K562 (cell line): ENCODE results near the gene EN2. TPM values are rescaled to one million over a fixed set of nuclear protein-coding genes. Genes with fewer than 3 reads are reported as not detected.

Source experiments
- ATAC-seq: fragments of 200-7000 bp; cut with Tn5 transposase; 3 replicates; pipeline ENCODE4 v1.9.1; 2020; ENCODE audit warnings: moderate library complexity
- BruUV-seq: library from RNA; stranded (reverse); fragments of 400-500 nt; replicated peaks from 2 replicates; lab custom pipeline; 2021; lab: Mats Ljungman, UMichigan
- CTCF ChIA-PET: fragments of 300-600 bp; formaldehyde crosslinking; extraction: SDS; loops from one replicate; lab custom pipeline; 2021; ENCODE audit warnings: low intra/inter-chr PET ratio; lab: Yijun Ruan, JAX
- POLR2A ChIA-PET: fragments of 300-600, 350-650 bp; sonication (Branson Sonifier 250); formaldehyde crosslinking; extraction: SDS; loops from one replicate; lab custom pipeline; 2021; ENCODE audit warnings: antibody characterized with exemption, inconsistent platforms; lab: Yijun Ruan, JAX
- DNase-seq, 4 experiments: peaks; one replicate each; pipeline versions ENCODE4 v3.0.0 to v3.0.0-alpha.2; 2011 to 2018; ENCODE audit warnings: low spot score in 3 of 4, mixed read lengths in 3 of 4; ENCODE audit errors: extremely low read depth in 1 of 4
- FAIRE-seq: peaks from 2 replicates; lab custom pipeline; 2011; peaks lifted over from hg19 to GRCh38; lab: Jason Lieb, UNC
- H2AFZ ChIP-seq: 2 replicates; pipeline ENCODE4 v1.6.0; 2011; ENCODE audit warnings: low read depth, low read length, control low read depth, inconsistent platforms
- H3K27ac ChIP-seq: fragments of 200-600 bp; 3 replicates; pipeline ENCODE4 v1.8.0; 2011; ENCODE audit warnings: low read depth, mild to moderate bottlenecking, control low read depth, inconsistent platforms, low read length, moderate library complexity, mixed read lengths; ENCODE audit errors: extremely low read depth
- H3K27me3 ChIP-seq, 2 experiments: fragments of 300-600 bp in 1 of 2; 2 replicates in 1 of 2; 3 replicates in 1 of 2; pipeline versions ENCODE4 v1.6.0 to v1.8.0; 2011; ENCODE audit warnings: inconsistent platforms in 2 of 2, low read length in 2 of 2, mild to moderate bottlenecking in 1 of 2, mixed read lengths in 1 of 2, moderate library complexity in 1 of 2; ENCODE audit not compliant: control insufficient read depth in 2 of 2, insufficient read depth in 2 of 2
- H3K36me3 ChIP-seq: fragments of 300-600 bp; 3 replicates; pipeline ENCODE4 v1.8.0; 2011; ENCODE audit warnings: mild to moderate bottlenecking, low read length, inconsistent platforms; ENCODE audit not compliant: control insufficient read depth, insufficient read depth
- H3K4me1 ChIP-seq, 2 experiments: fragments of 200-600 bp in 1 of 2; replicated peaks in 1 of 2; 2 replicates in 1 of 2; 3 replicates in 1 of 2; pipeline versions ENCODE4 v1.5.1 to v1.8.0; 2011; ENCODE audit warnings: inconsistent platforms in 2 of 2, low read length in 2 of 2, mild to moderate bottlenecking in 1 of 2, mixed read lengths in 1 of 2, moderate library complexity in 1 of 2; ENCODE audit not compliant: control insufficient read depth in 2 of 2, insufficient read depth in 2 of 2
- H3K4me2 ChIP-seq: 2 replicates; pipeline ENCODE4 v1.6.1; 2011; ENCODE audit warnings: low read length, control low read depth, inconsistent platforms, mixed read lengths; ENCODE audit not compliant: insufficient read depth
- H3K4me3 ChIP-seq: fragments of 200-600 bp; sonication (generic), shearing (Covaris generic); 2 replicates; pipeline ENCODE4 v1.5.1; 2016; ENCODE audit warnings: control low read depth, inconsistent platforms
- H3K79me2 ChIP-seq: fragments of 200-600 bp; 3 replicates; pipeline ENCODE4 v1.8.0; 2011; ENCODE audit warnings: low read length, inconsistent platforms; ENCODE audit not compliant: control insufficient read depth, insufficient read depth
- H3K9ac ChIP-seq, 2 experiments: 2 replicates each; pipeline versions ENCODE4 v1.6.0 to v1.6.1; 2011; ENCODE audit warnings: low read depth in 2 of 2, low read length in 2 of 2, control low read depth in 1 of 2, inconsistent platforms in 1 of 2, mild to moderate bottlenecking in 1 of 2, mixed read lengths in 1 of 2; ENCODE audit not compliant: insufficient read depth in 1 of 2
- H3K9me1 ChIP-seq: one replicate; pipeline ENCODE4 v1.6.0; 2011; ENCODE audit warnings: inconsistent platforms, mild to moderate bottlenecking, low read length, moderate library complexity; ENCODE audit not compliant: control insufficient read depth, insufficient read depth
- H3K9me3 ChIP-seq: replicated peaks from 2 replicates; pipeline ENCODE4 v1.5.1; 2011; ENCODE audit warnings: low read depth, low read length, inconsistent platforms; ENCODE audit not compliant: control insufficient read depth, insufficient read depth
- H4K20me1 ChIP-seq: replicated peaks from 2 replicates; pipeline ENCODE4 v1.6.1; 2011; ENCODE audit warnings: low read length, inconsistent platforms, mixed read lengths; ENCODE audit not compliant: control insufficient read depth, insufficient read depth
- ADNP ChIP-seq: fragments of 200-800 bp; sonication (Bioruptor generic); IDR thresholded peaks from 2 replicates; pipeline ENCODE4 v1.6.1; 2016; ENCODE audit warnings: missing genetic modification characterization, missing compliant biosample characterization
- ARNT ChIP-seq, 2 experiments: fragments of 450-650 bp; IDR thresholded peaks; 2 replicates each; pipeline ENCODE4 v1.6.1; 2016; ENCODE audit warnings: mild to moderate bottlenecking in 1 of 2
- FOXM1 ChIP-seq, 2 experiments: fragments of 450-650 bp in 1 of 2; sonication (generic) in 1 of 2; formaldehyde crosslinking in 1 of 2; IDR thresholded peaks; 2 replicates each; pipeline versions ENCODE4 v1.6.1 to v1.9.0; 2017 to 2022; ENCODE audit warnings: low read depth in 2 of 2, mild to moderate bottlenecking in 2 of 2, missing genetic modification reagents in 1 of 2, moderate library complexity in 1 of 2
- GABPA ChIP-seq: fragments of 200-800 bp; sonication (Bioruptor generic); conservative IDR thresholded peaks from 2 replicates; pipeline ENCODE4 v1.6.1; 2016; ENCODE audit warnings: low read depth, missing genetic modification characterization, missing compliant biosample characterization
- NFXL1 ChIP-seq: fragments of 450-650 bp; formaldehyde crosslinking; IDR thresholded peaks from 2 replicates; pipeline ENCODE4 v1.4.0; 2021; ENCODE audit warnings: mild to moderate bottlenecking
- SMAD4 ChIP-seq: fragments of 250-450 bp; sonication (Bioruptor Pico); conservative IDR thresholded peaks from 2 replicates; pipeline ENCODE4 v1.8.0; 2021; ENCODE audit warnings: inconsistent platforms, mild to moderate bottlenecking, moderate library complexity
- SMC3 ChIP-seq: conservative IDR thresholded peaks from 2 replicates; pipeline ENCODE4 v1.6.1; 2011; ENCODE audit warnings: low read depth, low read length, improper control_type of control experiment; ENCODE audit not compliant: insufficient read depth
- TAF15 ChIP-seq: fragments of 200-400 bp; formaldehyde crosslinking; IDR thresholded peaks from 2 replicates; pipeline ENCODE4 v1.6.1; 2017; ENCODE audit warnings: mild to moderate bottlenecking, low read depth, low read length, moderate library complexity
- TFAP4 ChIP-seq: sonication (generic); formaldehyde crosslinking; IDR thresholded peaks from 2 replicates; pipeline ENCODE4 v1.8.0; 2022; ENCODE audit warnings: missing genetic modification reagents, mild to moderate bottlenecking, moderate library complexity, borderline replicate concordance
- TRIM25 ChIP-seq: fragments of 450-650 bp; IDR thresholded peaks from 2 replicates; pipeline ENCODE4 v1.7.0; 2016; ENCODE audit warnings: borderline replicate concordance
- XRCC4 ChIP-seq: IDR thresholded peaks from one replicate; pipeline ENCODE4 v1.6.1; 2011; ENCODE audit not compliant: insufficient read depth, insufficient read length; ENCODE audit errors: extremely low read depth
- XRCC5 ChIP-seq: fragments of 200-400 bp; formaldehyde crosslinking; IDR thresholded peaks from 2 replicates; pipeline ENCODE4 v1.6.1; 2017; ENCODE audit warnings: low read depth, mild to moderate bottlenecking, low read length
- YY1 ChIP-seq, 3 experiments: IDR thresholded peaks; 2 replicates each; pipeline ENCODE4 v1.6.1; 2011; ENCODE audit warnings: low read length in 2 of 3, mild to moderate bottlenecking in 2 of 3, moderate library complexity in 2 of 3, borderline replicate concordance in 1 of 3, control low read depth in 1 of 3, low read depth in 1 of 3; ENCODE audit not compliant: insufficient read depth in 3 of 3, insufficient replicate concordance in 2 of 3, control insufficient read depth in 1 of 3, insufficient read length in 1 of 3; ENCODE audit errors: extremely low read depth in 1 of 3
- ZNF12 ChIP-seq: sonication (generic); formaldehyde crosslinking; IDR thresholded peaks from 2 replicates; pipeline ENCODE4 v1.4.0; 2020; ENCODE audit warnings: mild to moderate bottlenecking, missing genetic modification reagents
- ZNF133 ChIP-seq: fragments of 250-450 bp; sonication (Bioruptor Pico); IDR thresholded peaks from 2 replicates; pipeline ENCODE4 v1.4.0; 2020; ENCODE audit warnings: mild to moderate bottlenecking
- ZNF140 ChIP-seq: fragments of 250-450 bp; sonication (Bioruptor Pico); IDR thresholded peaks from 2 replicates; pipeline ENCODE4 v1.8.0; 2021; ENCODE audit warnings: moderate library complexity, mild to moderate bottlenecking, inconsistent platforms
- ZNF217 ChIP-seq: sonication (generic); formaldehyde crosslinking; IDR thresholded peaks from 2 replicates; pipeline ENCODE4 v1.8.0; 2022; ENCODE audit warnings: mild to moderate bottlenecking, missing genetic modification reagents
- ZNF57 ChIP-seq: fragments of 450-650 bp; formaldehyde crosslinking; IDR thresholded peaks from 2 replicates; pipeline ENCODE4 v1.4.0; 2020; ENCODE audit warnings: mild to moderate bottlenecking, moderate library complexity
- ZNF699 ChIP-seq: fragments of 250-450 bp; sonication (Bioruptor Pico); IDR thresholded peaks from 2 replicates; pipeline ENCODE4 v1.8.0; 2021; ENCODE audit warnings: mild to moderate bottlenecking, moderate library complexity; ENCODE audit not compliant: insufficient replicate concordance
- WGBS: fragments of 100-300 bp; shearing (Covaris generic); methylation state at CpG from one replicate; pipeline ENCODE4 v1.1.6; 2016; ENCODE audit warnings: low coverage, mixed read lengths; ENCODE audit not compliant: insufficient coverage; ENCODE audit errors: missing lambda C conversion rate; 5-methylcytosine and 5-hydroxymethylcytosine counted together
- in situ Hi-C: fragments of 300-500 bp; cut with MboI; formaldehyde crosslinking; loops from 4 replicates; pipeline ENCODE4 v1.15.0; 2018; ENCODE audit warnings: inconsistent platforms, mixed read lengths
- intact Hi-C: fragments of 100-400 bp; cut with micrococcal nuclease; formaldehyde crosslinking; loops from 2 replicates; pipeline ENCODE4 v1.14.2; 2022
- polyA plus RNA-seq, 8 experiments: library from polyadenylated mRNA; depleted of rRNA in 4 of 8; stranded (reverse) in 5 of 8; unstranded in 3 of 8; fragments of >200 nt; fragmentation: Nextera tagmentation in 2 of 8; fragmentation: Illumina TruSeq in 1 of 8; extraction: Ambion mirVana in 2 of 8; extraction: Trizol in 1 of 8; gene quantifications; 2 replicates each; pipeline versions ENCODE4 v1.2.1 to v1.2.3, GENCODE V29; 2011 to 2014; ENCODE audit warnings: inconsistent platforms in 1 of 8, missing spikeins in 1 of 8
- total RNA-seq, 7 experiments: library from RNA; depleted of rRNA in 6 of 7; stranded (reverse); fragments of >200 nt in 6 of 7; fragmentation: Illumina TruSeq in 2 of 7; extraction: Trizol in 2 of 7; gene quantifications; 2 replicates each; pipeline versions ENCODE4 v1.2.1 to v1.2.3, GENCODE V29; 2011 to 2021; ENCODE audit warnings: low replicate concordance in 1 of 7

EN2 gene
- total and polyA plus RNA-seq, 9 of the 15 experiments (the other 6 are each of a cell fraction or from before 2014, with no cell fraction given): 0.04 TPM; not detected in 7

DNA sequence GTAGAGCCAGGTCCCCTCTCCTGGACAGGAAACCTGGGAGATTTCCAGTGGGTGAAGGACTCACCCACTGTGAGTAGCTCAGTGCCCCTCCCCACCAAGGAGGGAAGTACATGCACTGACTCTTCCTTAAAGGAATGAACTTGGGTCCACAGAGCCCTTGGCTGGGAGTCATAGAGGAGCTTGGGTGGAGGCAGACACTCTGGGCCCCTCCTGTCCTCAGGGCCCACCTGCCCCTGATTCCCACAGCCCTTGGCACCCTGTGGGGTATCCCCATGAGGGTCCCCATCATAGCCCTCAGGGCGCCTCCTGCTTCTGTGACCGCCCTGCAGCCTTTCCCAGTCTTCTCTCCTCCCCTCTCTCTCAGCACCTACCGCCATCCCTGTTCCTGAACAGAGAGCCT is 3.7 kb downstream of the EN2 start:
- no peak overlapping the region for H2AFZ ChIP-seq
- H3K27me3 ChIP-seq: peaks cover 48 to 68% of the 10 kb centered on the region in 2 experiments
- in situ Hi-C loops: no loop called here
- FAIRE-seq (no peak), ATAC-seq (no peak), DNase-seq (no peak)
- TF ChIP-seq ZNF57 (CRISPR knock-in tag) (no peak), YY1 (IDR thresholded peaks at IDR 0.05; ENCODE audit: borderline replicate concordance in 1 of 3, control insufficient read depth in 1 of 3, extremely low read depth in 1 of 3, insufficient read depth in 3 of 3, insufficient read length in 1 of 3, insufficient replicate concordance in 2 of 3, low read depth in 1 of 3, low read length in 2 of 3) (no peak), SMC3 (no peak), TFAP4 (CRISPR knock-in tag) (no peak), GABPA (tag) (no peak), ZNF140 (CRISPR knock-in tag) (no peak), ZNF133 (CRISPR knock-in tag) (no peak), XRCC4 (no peak), ZNF12 (CRISPR knock-in tag) (no peak), ZNF217 (CRISPR knock-in tag) (no peak), FOXM1 (IDR thresholded peaks at IDR 0.05; ENCODE audit: low read depth) (no peak), FOXM1 (CRISPR knock-in tag; IDR thresholded peaks at IDR 0.05; ENCODE audit: low read depth) (no peak), ARNT (IDR thresholded peaks at IDR 0.05) (no peak), SMAD4 (no peak), NFXL1 (CRISPR knock-in tag) (no peak), ADNP (tag) (no peak), ZNF699 (no peak), TRIM25 (no peak), XRCC5 (no peak), TAF15 (no peak)
- no peak overlapping the region for H3K9ac ChIP-seq
- H4K20me1 ChIP-seq: no peaks in the 10 kb centered on the region; the same call in 1 of the 2 replicates
- 7% methylated on average over 3 of the region's 3 CpGs for WGBS
- H3K9me3 ChIP-seq: no peaks in the 10 kb centered on the region
- H3K79me2 ChIP-seq: no peaks in the 10 kb centered on the region
- no peaks in the 10 kb centered on the region for H3K9me1 ChIP-seq
- ChIA-PET CTCF (no interaction called here), POLR2A (interaction anchor here (0.6 kb wide), 1 partner anchor 637 kb away, joined by 4 read pairs; no protein-coding TSS in a partner anchor)
- intact Hi-C loops: no loop called here
- no peak overlapping the region for H3K4me2 ChIP-seq
- BruUV-seq: no TSS peak
- H3K4me3 ChIP-seq: no peak overlapping the region
- H3K36me3 ChIP-seq: no peaks in the 10 kb centered on the region
- H3K27ac ChIP-seq: no peak overlapping the region
- H3K4me1 ChIP-seq: peaks cover 0 to 22% of the 10 kb centered on the region in 2 experiments; a peak in 2 of 5 replicates
